Endothelial cell of umbilical vein (primary cell): ENCODE data around the gene NAA10. TPM values are rescaled to one million over a fixed set of nuclear protein-coding genes. Genes with fewer than 3 reads are reported as not detected.

Source experiments
- BruUV-seq: library from RNA; stranded (reverse); fragments of 400-500 nt; replicated peaks from 2 replicates; lab custom pipeline; 2021; lab: Mats Ljungman, UMichigan
- CTCF ChIA-PET: fragments of 300-600, 350-600 bp; sonication (Branson Sonifier 250); formaldehyde crosslinking; loops from one replicate; lab custom pipeline; 2021; ENCODE audit warnings: antibody characterized with exemption, inconsistent platforms; lab: Charles Lee
- POLR2A ChIA-PET: fragments of 300-600, 350-600 bp; sonication (Branson Sonifier 250); formaldehyde crosslinking; loops from one replicate; lab custom pipeline; 2021; ENCODE audit warnings: antibody characterized with exemption, inconsistent platforms; lab: Charles Lee
- DNase-seq: peaks from one replicate; pipeline ENCODE4 v3.0.0-alpha.2; 2011; ENCODE audit warnings: low read depth, low spot score
- FAIRE-seq: peaks from 2 replicates; lab custom pipeline; 2011; peaks lifted over from hg19 to GRCh38; lab: Jason Lieb, UNC
- H2AFZ ChIP-seq: 2 replicates; pipeline ENCODE4 v1.6.0; 2012; ENCODE audit warnings: low read depth, low read length, control low read depth, inconsistent platforms
- H3K27ac ChIP-seq: 2 replicates; pipeline ENCODE4 v1.5.1; 2011; ENCODE audit warnings: low read depth, mild to moderate bottlenecking, control low read depth, low read length, moderate library complexity; ENCODE audit not compliant: insufficient read depth
- H3K27me3 ChIP-seq, 2 experiments: 2 replicates each; pipeline versions ENCODE4 v1.6.0 to v1.6.1; 2011; ENCODE audit warnings: low read length in 2 of 2, mixed read lengths in 1 of 2; ENCODE audit not compliant: control insufficient read depth in 2 of 2, insufficient read depth in 2 of 2
- H3K36me3 ChIP-seq, 2 experiments: 2 replicates in 1 of 2; 3 replicates in 1 of 2; pipeline ENCODE4 v1.5.1; 2011; ENCODE audit warnings: low read length in 2 of 2, mild to moderate bottlenecking in 1 of 2, moderate library complexity in 1 of 2; ENCODE audit not compliant: control insufficient read depth in 2 of 2, insufficient read depth in 2 of 2; ENCODE audit errors: extremely low read depth in 1 of 2
- H3K4me1 ChIP-seq: 3 replicates; pipeline ENCODE4 v1.5.1; 2011; ENCODE audit warnings: mild to moderate bottlenecking, low read length; ENCODE audit not compliant: control insufficient read depth, insufficient read depth; ENCODE audit errors: extremely low read depth
- H3K4me2 ChIP-seq: 2 replicates; pipeline ENCODE4 v1.6.1; 2011; ENCODE audit warnings: low read length, control low read depth, mixed read lengths; ENCODE audit not compliant: insufficient read depth
- H3K4me3 ChIP-seq, 3 experiments: fragments of 200-600 bp in 1 of 3; sonication (generic), shearing (Covaris generic) in 1 of 3; replicated peaks in 1 of 3; 2 replicates each; pipeline ENCODE4 v1.5.1; 2011 to 2016; ENCODE audit warnings: control low read depth in 3 of 3, low read length in 3 of 3, mild to moderate bottlenecking in 2 of 3, inconsistent platforms in 1 of 3, low read depth in 1 of 3, moderate library complexity in 1 of 3; ENCODE audit not compliant: insufficient read depth in 1 of 3
- H3K79me2 ChIP-seq: 2 replicates; pipeline ENCODE4 v1.6.0; 2012; ENCODE audit warnings: low read length, inconsistent platforms; ENCODE audit not compliant: control insufficient read depth, insufficient read depth
- H3K9ac ChIP-seq: replicated peaks from 2 replicates; pipeline ENCODE3; 2011; ENCODE audit warnings: low read length, control low read depth; ENCODE audit not compliant: insufficient read depth; ENCODE audit errors: extremely low read depth
- H3K9me1 ChIP-seq: replicated peaks from 3 replicates; pipeline ENCODE4 v1.6.0; 2011; ENCODE audit warnings: mild to moderate bottlenecking, low read length; ENCODE audit not compliant: control insufficient read depth, insufficient read depth; ENCODE audit errors: extremely low read depth
- H3K9me3 ChIP-seq: replicated peaks from 2 replicates; pipeline ENCODE4 v1.5.1; 2012; ENCODE audit warnings: low read length, inconsistent platforms; ENCODE audit not compliant: control insufficient read depth, insufficient read depth
- H4K20me1 ChIP-seq: replicated peaks from 2 replicates; pipeline ENCODE3; 2011; ENCODE audit warnings: mild to moderate bottlenecking, low read length; ENCODE audit not compliant: control insufficient read depth, insufficient read depth; ENCODE audit errors: extremely low read depth
- CTCF ChIP-seq, 2 donors: IDR thresholded peaks; 1 replicate in 1 of 2; 2 replicates in 1 of 2; pipeline ENCODE4 v1.5.1; 2011; ENCODE audit warnings: low read length in 2 of 2, mild to moderate bottlenecking in 2 of 2, moderate library complexity in 2 of 2, control low read depth in 1 of 2, inconsistent platforms in 1 of 2, low read depth in 1 of 2; ENCODE audit not compliant: insufficient read depth in 1 of 2; ENCODE audit errors: extremely low read depth in 1 of 2
- EZH2 ChIP-seq: IDR thresholded peaks from 2 replicates; pipeline ENCODE4 v1.6.1; 2012; ENCODE audit warnings: borderline replicate concordance, low read depth, mild to moderate bottlenecking, moderate library complexity, low read length, inconsistent platforms; ENCODE audit not compliant: severe bottlenecking
- FOS ChIP-seq: IDR thresholded peaks from 2 replicates; pipeline ENCODE4 v1.6.1; 2011; ENCODE audit warnings: mild to moderate bottlenecking, low read length, moderate library complexity, borderline replicate concordance; ENCODE audit not compliant: insufficient read depth
- GATA2 ChIP-seq: IDR thresholded peaks from 2 replicates; pipeline ENCODE4 v1.7.0; 2011; ENCODE audit warnings: low read depth, mild to moderate bottlenecking, moderate library complexity, mixed read lengths, low read length; ENCODE audit not compliant: insufficient read length, insufficient read depth
- JUN ChIP-seq: IDR thresholded peaks from 2 replicates; pipeline ENCODE4 v1.6.1; 2011; ENCODE audit warnings: borderline replicate concordance, low read depth; ENCODE audit not compliant: insufficient read length, insufficient read depth
- MAX ChIP-seq: IDR thresholded peaks from 2 replicates; pipeline ENCODE4 v1.6.1; 2011; ENCODE audit not compliant: insufficient read depth, insufficient read length
- MYC ChIP-seq: IDR thresholded peaks from one replicate; pipeline ENCODE4 v1.6.1; 2011; ENCODE audit warnings: mild to moderate bottlenecking, low read depth, low read length
- POLR2A ChIP-seq: IDR thresholded peaks from 2 replicates; pipeline ENCODE4 v1.6.1; 2012; ENCODE audit warnings: low read depth, mild to moderate bottlenecking, control low read depth, low read length
- POLR2AphosphoS5 ChIP-seq: IDR thresholded peaks from 2 replicates; pipeline ENCODE4 v1.6.1; 2012; ENCODE audit warnings: low read depth, mild to moderate bottlenecking, control low read depth, low read length, moderate library complexity; ENCODE audit not compliant: insufficient read depth
- dilution Hi-C: fragments of 300-500 bp; cut with MboI; formaldehyde crosslinking; loops from one replicate; pipeline ENCODE4 v1.15.0; 2019; ENCODE audit warnings: low sequenced_read_pairs; ENCODE audit not compliant: extremely low pct_ligation_motif_present
- intact Hi-C: fragments of 100-400 bp; cut with micrococcal nuclease; formaldehyde crosslinking; loops from one replicate; pipeline ENCODE4 v1.10.0; 2022
- polyA plus RNA-seq, 4 experiments: library from polyadenylated mRNA; depleted of rRNA in 3 of 4; stranded (reverse) in 3 of 4; unstranded in 1 of 4; fragments of >200 nt; gene quantifications; 2 replicates each; pipeline versions ENCODE4 v1.2.1 to v1.2.3, GENCODE V29; 2011 to 2012; ENCODE audit warnings: missing spikeins in 1 of 4
- total RNA-seq: library from RNA; stranded (reverse); gene quantifications from 2 replicates; pipeline ENCODE4 v1.2.3, GENCODE V29; 2021

Gene NAA10
- total and polyA plus RNA-seq, 2 donors (not counting 3 experiments of a cell fraction or from before 2014, with no cell fraction given): 141 to 144 TPM

- FAIRE-seq (no peak), DNase-seq (no peak)
- Histone ChIP-seq H3K4me3 (no peak overlapping the region), H3K27me3 (peaks cover 2 to 5% of the 10 kb centered on the region in 2 experiments), H3K36me3 (no peaks in the 10 kb centered on the region), H2AFZ (no peak overlapping the region), H3K79me2 (no peaks in the 10 kb centered on the region), H3K9me3 (no peaks in the 10 kb centered on the region), H3K4me2 (no peak overlapping the region), H3K9ac (no peak overlapping the region), H3K9me1 (no peaks in the 10 kb centered on the region), H3K4me1 (no peaks in the 10 kb centered on the region), H3K27ac (no peak overlapping the region), H4K20me1 (no peaks in the 10 kb centered on the region)
- dilution Hi-C loops (no loop called here), intact Hi-C loops (no loop called here)
- CTCF ChIA-PET: no interaction called here
- POLR2A ChIA-PET: no interaction called here
- no TSS peak for BruUV-seq
- no peak for TF ChIP-seq JUN
- no peak for TF ChIP-seq MAX
- no peak for TF ChIP-seq EZH2
- no peak for TF ChIP-seq MYC
- TF ChIP-seq POLR2AphosphoS5: no peak
- no peak for TF ChIP-seq CTCF (IDR thresholded peaks at IDR 0.05; ENCODE audit: extremely low read depth in 1 of 2, insufficient read depth in 1 of 2, low read depth in 1 of 2, low read length in 2 of 2)
- TF ChIP-seq GATA2: no peak
- no peak for TF ChIP-seq POLR2A
- no peak for TF ChIP-seq FOS
These were observed 36.9 kb downstream of the NAA10 start for GRCh38 chrX:153897899-153898298.
